ELR (cell line): ENCODE data around the gene MMAB.

Source experiments
- DNase-seq: peaks from one replicate; pipeline ENCODE4 v3.0.0-alpha.2; 2015; ENCODE audit warnings: low read depth

MMAB gene

GRCh38 chr12:109538191-109538863, 35.0 kb downstream of the MMAB start:
- no peak for DNase-seq

- no peak for DNase-seq
These were observed 36.2 kb downstream of the MMAB start for GRCh38 chr12:109537136-109537535.

- DNase-seq, result no peak
These were observed 37.4 kb downstream of the MMAB start for GRCh38 chr12:109535863-109536250.

- DNase-seq, result no peak
These were observed 38.0 kb downstream of the MMAB start for GRCh38 chr12:109535231-109535862.

GRCh38 chr12:109534456-109534855, 38.8 kb downstream of the MMAB start:
- DNase-seq, result no peak

- no peak for DNase-seq
These were observed 39.9 kb downstream of the MMAB start for GRCh38 chr12:109533487-109533740.

- DNase-seq, result no peak
These were observed 40.4 kb downstream of the MMAB start for GRCh38 chr12:109532721-109533486.

- no peak for DNase-seq
These were observed 41.9 kb downstream of the MMAB start for GRCh38 chr12:109531411-109531810.

- DNase-seq, result no peak
These were observed 43.3 kb downstream of the MMAB start for GRCh38 chr12:109529691-109530640.

- DNase-seq, result no peak
These were observed 45.7 kb downstream of the MMAB start for GRCh38 chr12:109527489-109528123.

- DNase-seq, result no peak
These were observed 48.1 kb downstream of the MMAB start for GRCh38 chr12:109525279-109525585.

GRCh38 chr12:109524466-109525278, 48.6 kb downstream of the MMAB start:
- DNase-seq, result no peak

- no peak for DNase-seq
These were observed 49.8 kb downstream of the MMAB start for GRCh38 chr12:109523504-109523903.

GRCh38 chr12:109523071-109523470, 50.2 kb downstream of the MMAB start:
- no peak for DNase-seq

- no peak for DNase-seq
These were observed 51.5 kb downstream of the MMAB start for GRCh38 chr12:109521831-109522230.

- no peak for DNase-seq
These were observed 53.5 kb downstream of the MMAB start for GRCh38 chr12:109519787-109520186.

GRCh38 chr12:109518820-109519665, 54.3 kb downstream of the MMAB start:
- DNase-seq, result peak; percentile 88

GRCh38 chr12:109517619-109518018, 55.7 kb downstream of the MMAB start:
- no peak for DNase-seq

- DNase-seq, result no peak
These were observed 59.3 kb downstream of the MMAB start for GRCh38 chr12:109513977-109514376.

GRCh38 chr12:109513051-109513450, 60.3 kb downstream of the MMAB start:
- no peak for DNase-seq
